OCI-M2 (cell line): ENCODE results near the gene FEN1.

Experiments used
- DNase-seq: peaks from one replicate; lab custom pipeline; 2025; ENCODE audit not compliant: unreplicated experiment; lab: John Stamatoyannopoulos, UW

The FEN1 gene, protein sequence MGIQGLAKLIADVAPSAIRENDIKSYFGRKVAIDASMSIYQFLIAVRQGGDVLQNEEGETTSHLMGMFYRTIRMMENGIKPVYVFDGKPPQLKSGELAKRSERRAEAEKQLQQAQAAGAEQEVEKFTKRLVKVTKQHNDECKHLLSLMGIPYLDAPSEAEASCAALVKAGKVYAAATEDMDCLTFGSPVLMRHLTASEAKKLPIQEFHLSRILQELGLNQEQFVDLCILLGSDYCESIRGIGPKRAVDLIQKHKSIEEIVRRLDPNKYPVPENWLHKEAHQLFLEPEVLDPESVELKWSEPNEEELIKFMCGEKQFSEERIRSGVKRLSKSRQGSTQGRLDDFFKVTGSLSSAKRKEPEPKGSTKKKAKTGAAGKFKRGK

DNA sequence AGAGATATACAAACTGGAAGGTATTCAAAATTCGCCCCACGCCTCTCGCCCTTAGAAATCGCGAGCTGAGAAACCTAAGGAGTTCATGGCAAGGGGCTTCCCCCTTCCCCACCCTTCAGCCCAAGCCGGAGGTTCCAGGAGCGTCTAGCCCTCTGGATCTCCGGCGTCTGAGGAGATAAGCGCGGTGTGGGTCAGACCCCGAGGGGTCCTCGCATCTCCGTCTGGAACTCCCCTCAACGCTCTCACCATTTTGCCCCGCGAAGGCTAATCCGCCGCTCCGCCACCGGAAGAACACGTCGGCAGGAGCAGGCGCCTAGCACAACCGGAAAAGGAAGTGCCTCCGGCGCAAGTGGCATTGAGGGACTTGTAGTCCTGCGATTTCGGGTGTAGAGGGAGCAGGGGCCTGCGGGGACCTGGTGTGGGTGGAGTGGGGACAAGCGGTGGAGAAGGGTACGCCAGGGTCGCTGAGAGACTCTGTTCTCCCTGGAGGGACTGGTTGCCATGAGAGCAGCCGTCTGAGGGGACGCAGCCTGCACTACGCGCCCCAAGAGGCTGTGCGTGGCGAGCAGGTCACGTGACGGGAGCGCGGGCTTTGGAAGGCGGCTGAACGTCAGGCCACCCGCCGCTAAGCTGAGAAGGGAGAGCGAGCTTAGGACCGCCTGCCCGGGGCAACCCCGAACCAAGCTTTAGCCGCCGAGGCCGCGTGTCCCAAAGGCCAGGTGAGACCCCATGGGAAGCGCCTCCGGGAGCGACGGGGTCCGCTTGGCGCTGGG, at the start of gene FEN1, which contains the start of gene TMEM258:
Gene FEN1 (plus strand): TSS at position 602 of the 773 bp plus-strand sequence. CDS start 2,451 bp downstream, outside the sequence.
Gene TMEM258 (minus strand): TSS at position 290 of the 773 bp plus-strand sequence. CDS start 41 bp downstream, at position 249.
- DNase-seq = peak; percentile 85

DNA sequence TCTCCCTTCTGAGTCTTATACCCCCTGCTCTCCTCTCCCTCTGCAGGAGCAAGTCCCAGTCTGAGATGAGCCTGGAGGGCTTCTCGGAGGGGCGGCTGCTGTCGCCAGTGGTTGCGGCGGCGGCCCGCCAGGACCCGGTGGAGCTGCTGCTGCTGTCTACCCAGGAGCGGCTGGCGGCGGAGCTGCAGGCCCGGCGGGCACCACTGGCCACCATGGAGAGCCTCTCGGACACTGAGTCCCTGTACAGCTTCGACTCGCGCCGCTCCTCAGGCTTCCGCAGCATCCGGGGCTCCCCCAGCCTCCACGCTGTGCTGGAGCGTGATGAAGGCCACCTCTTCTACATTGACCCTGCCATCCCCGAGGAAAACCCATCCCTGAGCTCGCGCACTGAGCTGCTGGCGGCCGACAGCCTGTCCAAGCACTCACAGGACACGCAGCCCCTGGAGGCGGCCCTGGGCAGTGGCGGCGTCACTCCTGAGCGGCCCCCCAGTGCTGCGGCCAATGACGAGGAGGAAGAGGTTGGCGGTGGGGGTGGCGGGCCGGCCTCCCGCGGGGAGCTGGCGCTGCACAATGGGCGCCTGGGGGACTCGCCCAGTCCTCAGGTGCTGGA, 49.1 kb upstream of the FEN1 start:
- DNase-seq = no peak

DNA sequence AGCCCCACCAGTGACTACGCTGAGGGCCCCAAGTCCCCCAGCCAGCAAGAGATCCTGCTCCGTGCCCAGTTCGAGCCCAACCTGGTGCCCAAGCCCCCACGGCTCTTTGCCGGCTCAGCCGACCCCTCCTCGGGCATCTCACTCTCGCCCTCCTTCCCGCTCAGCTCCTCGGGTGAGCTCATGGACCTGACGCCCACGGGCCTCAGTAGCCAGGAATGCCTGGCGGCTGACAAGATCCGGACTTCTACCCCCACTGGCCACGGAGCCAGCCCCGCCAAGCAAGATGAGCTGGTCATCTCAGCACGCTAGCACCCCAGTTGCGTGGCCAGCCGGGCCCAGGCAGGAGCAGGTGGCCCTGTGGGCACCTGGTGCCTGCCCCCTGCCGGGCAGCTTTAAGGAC, 48.5 kb upstream of the FEN1 start:
- DNase-seq = no peak

DNA sequence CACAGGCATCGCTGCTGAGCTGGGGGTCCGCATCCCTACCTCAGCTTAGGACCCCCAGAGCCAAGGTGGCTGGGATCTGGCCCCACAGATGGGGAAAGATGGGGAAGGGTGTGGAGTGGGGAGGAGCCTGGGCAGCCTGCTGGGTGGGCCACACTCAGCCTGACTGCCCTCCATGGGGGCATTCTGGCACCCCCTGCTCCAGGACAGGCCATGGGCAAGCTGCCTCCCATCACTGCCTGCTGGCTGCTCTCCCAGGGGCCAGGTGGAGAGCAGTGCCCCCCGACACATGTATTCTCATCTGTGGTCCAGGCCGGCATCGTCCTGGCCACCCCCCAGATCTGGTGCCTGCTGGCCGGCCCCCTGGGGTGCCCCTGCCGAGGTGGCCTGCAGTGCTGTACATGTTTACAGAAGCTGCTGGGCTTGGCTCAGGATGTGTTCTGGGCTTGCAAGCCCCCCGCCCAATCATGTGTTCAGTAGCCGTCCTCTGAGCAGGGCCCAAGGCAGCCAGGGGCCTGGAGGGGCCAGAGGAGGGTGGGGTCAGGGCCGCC, 48.0 kb upstream of the FEN1 start:
- no peak for DNase-seq

DNA sequence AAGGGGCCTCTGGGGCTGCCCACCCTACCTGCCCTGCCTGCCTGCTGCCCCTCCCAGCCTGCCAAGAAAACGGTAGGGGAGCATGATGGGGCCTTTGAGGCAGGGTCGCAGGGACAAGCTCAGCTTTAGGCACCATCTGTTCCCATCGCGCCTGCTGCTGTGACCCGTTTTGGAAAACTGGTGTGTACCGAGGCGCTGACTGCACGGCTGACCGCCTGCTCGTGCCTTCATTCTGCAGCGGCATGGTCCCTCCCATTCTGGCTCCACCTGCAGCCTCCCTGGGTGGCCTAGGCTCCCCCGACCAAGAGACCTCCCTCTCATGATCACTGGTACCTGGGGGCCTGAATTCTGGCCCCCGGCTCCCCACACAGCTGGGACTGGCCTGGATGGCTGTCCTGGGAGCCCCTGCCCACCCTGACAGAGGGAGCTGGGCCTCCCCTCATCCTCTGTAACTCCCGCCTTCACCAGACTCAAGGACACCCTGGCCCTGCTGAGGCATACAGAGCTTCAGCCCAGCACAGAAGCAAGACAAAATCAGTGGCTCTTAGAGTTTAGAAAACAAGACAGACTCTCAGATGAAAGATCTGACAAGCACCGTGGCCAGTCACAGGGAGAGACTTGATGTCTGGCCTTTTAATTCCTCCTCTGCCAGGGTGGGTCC, 46.8 kb upstream of the FEN1 start:
- DNase-seq = no peak

DNA sequence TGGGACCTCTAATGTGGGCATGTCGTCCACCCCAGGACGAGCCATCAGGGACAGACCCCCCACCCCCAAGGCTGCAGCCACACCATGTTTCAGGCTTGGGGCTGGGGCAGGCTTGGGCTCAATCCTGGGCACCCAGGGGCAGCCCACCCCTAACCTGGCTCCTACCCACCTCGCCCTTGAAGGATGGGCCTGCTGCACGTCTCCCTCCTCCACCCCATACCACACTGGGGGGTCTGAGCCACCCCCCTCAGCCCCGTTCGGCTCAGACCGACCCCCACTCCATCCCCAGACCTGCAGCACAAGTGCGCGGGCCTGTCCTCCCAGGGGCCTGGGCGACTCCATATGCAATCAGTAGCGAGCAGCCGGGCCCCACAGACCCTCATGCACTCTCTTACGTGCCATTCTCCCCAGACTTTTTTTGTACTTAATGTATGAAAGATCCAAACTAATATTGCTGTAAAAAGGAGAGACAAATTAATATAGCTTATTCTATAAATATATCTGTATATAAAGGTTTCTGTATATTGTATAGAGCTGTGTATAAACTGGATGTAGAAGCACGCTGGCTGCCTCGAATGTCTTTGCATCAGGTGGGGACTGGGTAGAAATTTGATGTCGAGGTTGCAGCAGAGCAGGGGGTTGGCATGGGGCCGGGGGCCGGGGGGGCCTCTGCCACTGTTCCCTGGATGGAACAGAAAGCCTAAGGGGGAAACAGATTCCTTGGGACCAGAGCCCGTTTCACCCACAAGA, 46.1 kb upstream of the FEN1 start:
- no peak for DNase-seq

DNA sequence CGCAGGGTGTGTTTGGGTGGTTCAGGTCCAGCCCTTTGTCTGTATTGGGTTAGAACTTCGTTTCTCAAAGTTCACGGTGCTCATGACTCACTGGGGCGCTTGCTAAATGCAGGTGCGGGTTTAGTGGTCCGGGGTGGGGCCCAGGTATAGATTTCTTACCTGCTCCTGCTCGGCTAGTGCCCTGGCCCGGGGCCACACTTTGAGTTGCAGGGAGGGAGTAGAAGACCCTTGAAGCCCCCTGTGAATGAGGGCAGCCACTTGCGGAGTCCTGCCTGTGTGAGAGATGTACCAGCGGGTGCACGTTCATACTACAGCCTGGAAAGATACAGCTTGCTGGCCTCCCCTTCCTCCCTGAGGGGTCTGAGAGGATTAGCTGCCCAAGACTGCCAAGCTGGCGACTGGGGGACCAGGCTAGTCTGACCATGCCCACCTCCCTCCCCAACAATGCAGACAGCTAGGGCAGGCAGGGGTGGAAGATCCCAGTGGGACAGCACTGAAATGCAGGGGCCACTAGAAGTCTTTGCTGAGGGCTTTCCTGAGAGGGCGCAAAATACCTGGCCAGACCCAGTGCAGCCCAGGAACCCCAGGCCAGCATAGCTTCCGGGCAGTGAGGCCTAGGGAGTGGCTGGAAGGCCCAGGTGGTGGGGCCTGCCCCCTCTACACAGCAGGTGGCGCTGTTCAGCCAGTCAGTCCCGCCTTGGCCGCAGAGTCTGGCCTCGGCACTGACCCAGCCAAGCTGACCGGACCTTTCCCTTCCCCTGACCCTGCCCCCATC, 45.3 kb upstream of the FEN1 start:
- DNase-seq = peak; percentile 18

DNA sequence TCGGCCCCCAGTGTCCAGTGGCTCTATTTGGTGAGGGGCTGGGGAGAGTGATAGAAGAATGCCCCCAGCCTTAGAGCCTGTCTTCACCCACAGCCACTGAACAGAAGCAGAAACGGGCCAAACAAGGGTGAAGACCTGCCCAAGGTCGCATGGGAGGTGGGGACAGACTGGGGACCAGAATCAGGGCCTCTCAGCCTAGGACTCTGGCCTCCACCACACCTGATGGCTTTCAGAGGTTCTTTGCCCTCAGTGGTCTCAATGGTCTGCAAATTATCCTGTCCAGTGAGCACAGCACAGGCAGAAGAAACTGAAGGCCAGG, 44.8 kb upstream of the FEN1 start:
- no peak for DNase-seq

DNA sequence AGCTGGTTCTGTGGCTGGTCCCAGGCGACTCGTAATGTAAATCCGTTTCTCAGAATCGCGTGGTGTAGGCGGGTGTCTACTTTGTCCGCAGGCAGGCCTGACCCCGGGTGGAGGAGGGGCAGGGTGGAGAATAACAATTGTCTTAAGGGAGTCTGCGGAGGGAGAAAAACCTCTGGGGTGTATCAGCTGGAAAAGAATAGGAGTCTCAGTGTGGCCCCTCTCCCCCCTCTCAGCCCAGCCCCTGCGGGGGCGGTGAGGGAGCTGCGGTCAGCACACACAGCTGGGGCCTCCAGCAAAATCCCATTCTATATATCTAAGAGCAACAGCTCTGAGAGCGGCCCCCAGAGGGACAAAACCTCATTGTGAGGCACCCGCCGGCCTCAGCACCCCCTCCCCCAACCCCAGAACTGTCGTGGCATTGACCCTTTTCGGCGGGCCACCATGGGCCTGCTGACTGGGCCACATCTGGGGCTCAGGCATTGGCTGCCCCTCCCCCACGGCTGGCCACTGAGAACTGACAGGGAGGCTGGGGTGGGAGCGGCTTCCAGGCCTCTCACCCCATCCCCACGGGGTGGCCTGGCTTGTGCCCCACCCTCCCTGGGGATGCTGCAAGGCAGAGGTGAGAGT, 43.0 kb upstream of the FEN1 start:
- DNase-seq = peak; percentile 33

DNA sequence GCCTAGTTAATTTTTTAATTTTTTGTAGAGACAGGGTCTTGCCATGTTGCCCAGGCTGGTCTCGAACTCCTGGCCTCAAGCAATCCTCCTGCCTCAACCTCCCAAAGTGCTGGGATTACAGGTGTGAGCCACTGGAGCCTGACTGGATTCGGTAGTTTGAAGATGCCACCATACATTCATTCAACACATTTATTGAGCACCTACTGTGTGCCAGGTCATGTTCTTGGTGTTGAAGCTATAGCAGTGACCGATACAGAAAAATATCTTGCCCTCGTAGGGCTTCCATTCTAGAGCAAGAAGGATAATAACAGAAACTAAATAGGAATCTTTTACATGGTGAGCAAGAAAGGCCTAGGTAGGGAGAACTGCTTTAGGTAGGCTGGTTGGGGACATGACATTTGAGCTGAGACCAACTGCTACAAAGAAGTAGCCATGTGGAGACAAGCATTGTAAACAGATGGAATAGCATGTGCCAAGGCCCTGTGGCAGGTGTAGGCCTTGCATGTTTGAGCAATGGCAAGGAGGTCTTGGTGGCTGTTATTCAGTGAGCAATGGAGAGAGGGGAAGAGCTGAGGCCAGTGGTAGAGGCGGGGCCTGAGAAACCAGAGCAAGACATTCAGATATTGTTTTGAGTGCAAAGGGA, 42.0 kb upstream of the FEN1 start:
- DNase-seq = no peak

DNA sequence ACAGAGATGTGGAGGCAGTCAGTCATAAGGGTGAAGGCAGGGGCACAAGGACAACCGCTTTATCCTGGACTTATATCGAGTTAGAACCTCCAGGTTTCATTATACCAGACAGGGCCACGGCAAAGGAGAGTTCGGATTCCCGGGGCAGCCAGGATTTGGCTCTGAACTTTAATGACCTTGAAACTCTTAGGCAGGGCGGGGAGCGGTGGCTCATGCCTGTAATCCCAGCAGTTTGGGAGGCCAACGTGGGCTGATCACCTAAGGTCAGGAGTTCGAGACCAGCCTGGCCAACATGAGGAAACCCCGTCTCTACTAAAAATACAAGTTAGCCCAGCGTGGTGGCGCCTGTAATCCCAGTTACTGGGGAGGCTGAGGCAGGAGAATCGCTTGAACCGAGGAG, 41.3 kb upstream of the FEN1 start:
- no peak for DNase-seq

DNA sequence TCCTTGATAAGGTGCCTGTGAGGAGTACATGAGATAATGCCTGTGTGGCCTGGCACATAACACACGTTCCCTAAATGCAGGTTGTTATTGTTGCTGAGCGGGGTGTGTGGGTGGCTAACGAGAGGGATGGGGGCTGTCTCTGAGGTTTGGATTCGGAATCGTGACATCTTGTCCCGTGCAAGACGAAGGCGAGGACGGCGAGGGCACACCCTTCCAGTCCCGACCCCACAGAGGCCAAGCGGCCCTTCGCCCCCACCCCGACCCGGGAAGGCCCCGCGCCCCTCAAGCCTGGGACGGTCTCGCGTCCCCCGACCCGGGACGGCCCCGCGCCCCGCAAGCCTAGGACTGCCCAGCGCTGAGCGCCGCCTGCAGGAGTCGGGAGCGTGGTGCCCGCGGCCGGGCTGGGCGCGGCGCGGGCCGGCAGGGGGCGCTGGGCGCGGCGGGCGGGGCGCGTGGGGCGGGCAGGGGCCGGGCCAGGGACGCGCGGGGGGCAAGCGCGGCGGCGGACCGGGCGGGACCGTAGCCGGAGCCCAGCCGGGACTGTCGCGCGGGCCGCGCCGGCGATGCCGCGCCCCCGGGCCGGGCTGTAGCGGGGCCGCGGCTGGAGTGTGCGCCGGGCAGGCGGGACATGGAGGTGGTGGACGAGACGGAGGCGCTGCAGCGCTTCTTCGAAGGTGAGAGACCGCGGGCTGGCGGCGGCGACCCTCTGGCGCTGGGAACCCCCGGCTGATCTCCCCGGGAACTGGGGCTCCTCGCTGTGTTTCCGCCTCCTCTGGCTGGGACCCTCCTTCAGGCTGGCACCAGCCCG, 40.4 kb upstream of the FEN1 start, which contains the start of gene MYRF:
Gene MYRF (plus strand): TSS at position 520 of the 808 bp plus-strand sequence. CDS start 109 bp downstream, at position 629.
- DNase-seq = no peak

DNA sequence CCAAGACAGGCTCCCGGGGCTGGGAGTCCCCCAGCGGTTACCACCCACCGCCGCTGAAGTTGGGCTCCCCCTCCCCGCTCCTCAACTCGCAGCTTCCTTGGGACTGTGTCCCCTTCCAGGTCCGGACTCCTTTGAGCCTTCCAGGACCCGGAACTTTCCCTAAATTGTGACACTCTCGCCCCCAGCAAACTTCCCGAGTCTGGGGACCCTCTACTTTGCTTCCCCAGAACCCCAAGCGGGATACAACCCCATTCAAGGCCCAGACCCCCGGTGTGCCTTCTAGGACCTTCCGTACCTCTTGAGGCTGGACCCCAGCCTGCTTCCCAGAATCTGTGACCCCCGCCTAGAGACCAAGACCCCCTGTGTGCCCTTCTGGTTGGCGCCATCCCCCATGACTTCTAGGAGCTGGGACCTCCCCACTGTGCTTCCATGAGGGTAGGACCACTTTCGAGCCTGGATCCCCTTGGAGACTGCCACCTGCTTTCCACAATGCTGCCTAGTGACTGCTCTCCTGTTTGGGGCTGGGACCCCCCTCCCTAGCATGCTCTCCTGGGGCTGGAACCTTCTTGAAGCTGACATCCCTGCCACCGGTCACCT, 39.7 kb upstream of the FEN1 start:
- DNase-seq = no peak

DNA sequence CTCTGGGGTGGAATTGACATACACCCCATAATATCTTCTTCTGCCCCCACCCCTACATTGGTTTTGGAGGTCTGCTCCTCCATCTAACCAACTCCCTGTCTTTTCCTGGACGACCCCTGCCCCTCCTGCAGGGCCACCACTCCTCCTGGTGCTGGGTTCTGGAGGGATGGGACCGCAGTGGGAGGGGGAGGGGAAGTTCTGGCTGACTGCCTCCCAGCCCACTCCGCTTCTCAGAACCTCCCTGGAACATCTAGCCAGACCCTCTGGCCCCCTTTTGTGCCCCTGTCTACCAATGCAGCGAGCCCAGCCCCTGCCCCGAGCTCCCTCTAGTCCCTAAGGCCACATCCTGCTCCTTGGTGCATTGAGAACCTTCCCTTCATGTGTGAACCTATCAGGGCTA, 39.0 kb upstream of the FEN1 start:
- DNase-seq = no peak

DNA sequence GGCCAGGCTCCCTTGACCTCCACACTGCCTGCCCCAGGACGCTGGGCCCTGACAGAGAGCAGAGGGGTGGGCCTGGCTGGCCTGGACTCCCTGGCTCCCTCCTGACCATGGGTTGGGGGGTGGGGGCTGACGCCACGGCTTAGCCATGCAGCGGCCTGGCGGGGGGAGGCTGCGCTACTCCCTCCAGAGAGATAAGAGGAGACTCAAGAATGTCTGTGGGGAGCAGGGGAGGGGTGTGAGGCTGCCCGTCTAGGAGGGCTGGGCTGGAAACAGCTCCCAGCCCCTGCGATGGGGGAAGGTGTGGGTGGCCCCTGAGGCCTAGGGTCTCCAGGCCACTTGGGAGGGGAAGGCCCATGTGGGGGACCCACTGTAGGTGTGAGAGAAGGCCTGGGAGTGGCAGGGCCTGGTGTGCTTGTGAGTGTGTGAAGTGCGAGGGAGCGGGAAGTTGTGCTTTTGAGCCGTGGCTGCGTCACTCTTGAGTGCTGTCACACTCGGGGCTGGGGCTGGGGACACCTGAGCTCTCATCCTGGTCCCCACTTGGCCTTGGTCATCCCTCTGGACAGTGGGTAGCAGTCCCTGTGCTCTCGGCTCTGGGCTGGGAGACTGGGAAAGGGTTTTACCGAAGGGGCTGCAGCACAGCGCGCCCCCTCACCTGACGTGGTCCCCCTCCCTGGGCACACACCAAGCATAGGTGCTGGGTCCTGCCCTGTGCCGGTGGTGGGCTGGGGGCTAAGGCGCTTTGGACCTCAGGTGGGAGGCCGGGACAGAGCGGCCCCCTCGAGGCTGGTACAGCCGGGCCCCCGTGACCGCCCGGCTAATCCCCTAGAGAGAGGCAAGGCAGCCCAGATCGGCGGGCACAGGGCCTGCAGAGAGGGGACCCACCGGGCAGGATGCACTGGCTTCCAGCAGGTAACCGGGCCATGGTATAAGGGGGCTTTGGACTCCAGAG, 37.9 kb upstream of the FEN1 start:
- no peak for DNase-seq

DNA sequence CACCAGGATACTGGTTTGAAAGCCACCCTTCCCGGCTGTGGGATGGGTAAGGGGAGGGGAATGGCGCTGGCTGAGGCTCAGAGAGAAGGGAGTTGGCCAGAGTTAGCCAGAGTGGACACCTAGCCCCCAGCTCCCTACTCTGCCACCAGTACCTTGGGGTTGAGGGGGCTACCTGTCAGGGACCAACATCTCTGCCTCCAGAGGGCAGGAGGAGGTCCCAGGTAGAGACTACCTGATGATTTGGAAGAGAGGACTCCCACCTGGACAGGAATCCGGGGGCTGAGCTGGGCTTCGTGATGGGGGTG, 36.6 kb upstream of the FEN1 start:
- DNase-seq = no peak
